HK-2 (cell line): ENCODE measurements around the gene AUTS2.

Source experiments
- DNase-seq: peaks from one replicate; pipeline ENCODE4 v3.0.0-alpha.2; 2018; ENCODE audit not compliant: unreplicated experiment

AUTS2 gene

GRCh38 chr7:70458745-70459144 lies 860.5 kb downstream of the AUTS2 start:
- DNase-seq, result no peak

GRCh38 chr7:70459546-70459945 lies 861.3 kb downstream of the AUTS2 start:
- no peak for DNase-seq

DNA sequence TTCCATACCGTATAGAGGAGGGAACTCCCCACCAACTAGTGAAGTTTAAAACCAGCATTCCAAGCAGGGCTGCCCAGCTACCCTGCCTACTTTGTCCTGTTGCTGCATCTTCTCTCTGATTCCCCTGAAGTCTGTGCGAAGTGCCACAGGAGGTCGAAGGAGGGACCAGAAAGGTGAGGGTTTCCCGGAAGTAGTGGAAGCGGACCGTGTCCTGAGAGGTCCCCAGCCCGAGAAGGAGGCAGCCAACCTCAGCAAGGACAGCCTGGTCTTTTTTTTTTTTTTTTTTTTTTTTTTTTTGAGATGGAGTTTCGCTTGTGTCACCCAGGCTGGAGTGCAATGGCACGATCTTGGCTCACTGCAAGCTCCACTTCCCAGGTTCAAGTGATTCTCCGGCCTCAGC lies 861.8 kb downstream of the AUTS2 start:
- DNase-seq, result no peak

GRCh38 chr7:70460562-70460961 lies 862.3 kb downstream of the AUTS2 start:
- no peak for DNase-seq

DNA sequence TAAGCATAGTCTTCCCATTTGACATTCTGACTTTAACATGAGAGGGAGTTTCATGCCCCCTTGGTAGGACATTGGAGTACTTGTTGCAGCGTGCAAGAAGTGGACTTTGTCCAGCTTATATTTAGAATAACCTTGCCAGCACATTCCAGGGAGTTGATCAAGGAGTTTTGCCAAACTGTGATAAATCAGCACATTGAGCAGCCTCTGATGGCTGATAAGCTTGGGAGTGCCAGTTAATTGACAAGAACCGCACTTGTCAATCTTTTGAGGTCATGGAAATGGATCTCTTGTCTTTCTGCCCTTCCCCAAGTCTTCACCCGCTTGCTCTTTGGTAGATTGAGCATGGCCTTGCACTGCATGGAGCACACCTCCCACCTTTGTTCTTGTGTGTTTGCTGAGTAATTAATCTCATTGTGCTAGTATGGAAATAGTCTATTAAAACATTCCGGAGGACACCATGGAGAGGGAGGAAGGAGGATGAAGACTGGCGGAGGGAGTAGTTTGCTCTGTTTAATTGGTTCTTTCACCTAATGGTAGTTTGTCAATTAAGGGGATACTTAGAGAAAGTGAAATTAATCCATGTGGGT lies 865.2 kb downstream of the AUTS2 start:
- no peak for DNase-seq

GRCh38 chr7:70466725-70467364 lies 868.6 kb downstream of the AUTS2 start:
- DNase-seq, result no peak

DNA sequence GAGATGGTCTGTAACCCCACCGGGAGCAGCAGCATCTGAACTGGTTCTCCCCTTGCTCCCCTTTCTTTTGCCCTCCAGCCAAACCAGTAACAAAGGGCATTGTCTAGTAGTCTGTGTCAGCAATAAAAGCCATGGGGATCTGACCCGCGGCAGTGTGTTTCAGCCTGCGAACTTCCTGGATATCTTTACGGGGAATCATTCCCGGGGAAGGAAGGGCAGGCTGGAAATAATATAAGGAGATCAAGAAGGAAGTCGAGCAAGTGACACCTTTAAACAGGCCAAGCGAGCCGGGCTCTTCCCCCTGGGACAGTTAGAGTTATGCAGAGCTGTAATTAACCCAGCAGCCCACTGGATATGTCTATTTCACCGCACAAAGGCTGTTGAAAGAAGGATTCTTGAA lies 872.5 kb downstream of the AUTS2 start:
- no peak for DNase-seq

DNA sequence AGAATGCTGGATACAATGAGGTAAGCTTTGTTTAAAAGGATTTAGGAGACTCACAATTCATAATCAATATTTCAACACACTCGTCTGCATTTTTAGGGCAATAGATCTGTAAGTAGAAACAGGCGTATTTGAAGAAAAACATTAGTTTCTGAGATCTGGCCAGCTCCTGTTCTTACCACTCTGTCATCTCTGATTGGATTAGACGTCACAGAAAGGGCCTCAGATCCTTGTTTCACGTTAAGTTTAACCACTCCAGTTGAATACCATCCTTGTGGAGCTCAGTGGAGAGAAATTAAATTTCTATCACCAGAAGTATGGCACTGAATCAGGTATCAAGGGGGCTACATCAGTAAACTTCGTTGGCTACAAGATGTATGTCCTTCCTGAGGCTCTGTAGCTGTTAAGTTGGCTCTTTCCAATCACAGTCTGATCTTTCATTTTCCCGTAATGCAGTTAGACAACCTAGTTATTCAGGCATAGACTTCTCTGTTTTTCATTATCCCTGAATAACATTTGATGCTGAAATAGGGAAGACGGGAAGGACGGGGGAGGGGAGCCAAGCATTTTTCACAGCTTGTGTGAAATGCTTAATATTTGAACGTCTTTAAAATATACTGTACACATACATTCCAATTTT lies 874.4 kb downstream of the AUTS2 start:
- no peak for DNase-seq

DNA sequence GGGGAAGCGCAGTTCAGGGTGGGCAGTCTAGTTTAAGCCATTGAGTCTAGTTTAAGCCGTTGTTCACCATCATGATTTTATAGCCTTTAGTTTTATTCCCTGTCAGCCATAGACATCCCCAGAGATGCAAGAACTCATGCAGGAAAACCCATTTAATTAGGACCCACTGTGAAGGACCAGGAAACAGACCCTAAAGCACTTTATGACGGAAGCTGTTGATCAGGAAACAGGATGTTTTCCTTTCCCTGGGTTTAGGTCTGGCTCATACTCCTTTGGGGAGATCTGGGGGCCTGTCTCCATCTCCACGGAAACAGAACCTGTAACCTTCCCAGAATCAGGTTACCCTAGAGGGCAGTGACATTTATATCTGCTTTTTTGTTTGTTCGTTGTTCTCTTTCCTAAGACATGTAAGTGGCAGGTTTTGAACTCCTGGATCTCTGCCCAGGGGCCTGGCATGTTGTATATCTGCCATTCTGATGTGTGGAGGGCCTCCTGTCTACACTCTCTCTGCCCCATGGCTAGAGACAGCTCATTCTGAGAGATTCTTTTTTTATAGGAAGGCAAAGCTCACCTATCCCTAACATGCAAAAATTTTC lies 876.5 kb downstream of the AUTS2 start:
- no peak for DNase-seq

DNA sequence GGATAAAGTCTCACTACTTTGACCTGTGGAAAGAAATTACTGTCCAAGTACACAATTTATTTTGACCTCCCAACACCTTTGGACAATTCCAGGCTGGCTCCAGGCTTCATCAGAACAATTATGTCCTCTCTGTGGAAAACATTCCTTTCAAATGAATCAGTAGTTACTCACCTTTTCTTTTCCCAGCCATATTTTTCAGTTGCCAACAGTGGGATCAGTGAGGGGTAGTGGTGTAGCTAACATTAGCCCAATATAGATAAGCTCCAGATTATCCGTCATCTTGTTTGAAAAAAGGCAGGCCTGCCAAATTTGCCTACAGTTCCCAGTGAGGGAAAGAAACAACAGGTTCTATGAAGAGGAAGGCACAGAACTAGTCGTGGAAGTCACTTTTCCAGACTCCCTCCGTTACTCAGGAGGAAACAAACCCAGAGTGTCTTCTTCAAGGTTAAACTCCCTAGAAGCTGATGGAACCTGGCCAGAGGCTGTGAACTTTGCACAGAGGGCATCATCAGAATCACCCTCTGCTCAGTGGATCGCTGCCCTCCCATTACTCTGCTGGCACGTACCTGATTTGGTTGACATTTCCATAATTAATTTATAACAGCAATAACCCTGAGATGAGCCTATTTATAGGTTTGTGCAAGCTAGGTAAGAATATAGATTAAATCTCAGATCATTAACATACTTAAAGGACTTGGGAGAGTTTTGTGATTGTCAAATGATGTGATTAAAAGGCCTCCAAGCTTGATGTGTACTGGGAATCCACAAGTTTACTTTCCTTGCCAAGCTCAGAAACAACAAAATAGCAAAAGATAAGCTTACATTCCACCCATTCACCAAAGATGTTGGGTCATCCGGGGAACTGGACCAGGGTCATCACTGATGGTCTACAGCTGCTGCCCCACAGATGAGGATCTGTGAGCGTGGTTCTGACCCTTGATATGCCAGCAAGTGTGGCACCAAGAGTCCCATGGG lies 879.0 kb downstream of the AUTS2 start:
- DNase-seq, result no peak

DNA sequence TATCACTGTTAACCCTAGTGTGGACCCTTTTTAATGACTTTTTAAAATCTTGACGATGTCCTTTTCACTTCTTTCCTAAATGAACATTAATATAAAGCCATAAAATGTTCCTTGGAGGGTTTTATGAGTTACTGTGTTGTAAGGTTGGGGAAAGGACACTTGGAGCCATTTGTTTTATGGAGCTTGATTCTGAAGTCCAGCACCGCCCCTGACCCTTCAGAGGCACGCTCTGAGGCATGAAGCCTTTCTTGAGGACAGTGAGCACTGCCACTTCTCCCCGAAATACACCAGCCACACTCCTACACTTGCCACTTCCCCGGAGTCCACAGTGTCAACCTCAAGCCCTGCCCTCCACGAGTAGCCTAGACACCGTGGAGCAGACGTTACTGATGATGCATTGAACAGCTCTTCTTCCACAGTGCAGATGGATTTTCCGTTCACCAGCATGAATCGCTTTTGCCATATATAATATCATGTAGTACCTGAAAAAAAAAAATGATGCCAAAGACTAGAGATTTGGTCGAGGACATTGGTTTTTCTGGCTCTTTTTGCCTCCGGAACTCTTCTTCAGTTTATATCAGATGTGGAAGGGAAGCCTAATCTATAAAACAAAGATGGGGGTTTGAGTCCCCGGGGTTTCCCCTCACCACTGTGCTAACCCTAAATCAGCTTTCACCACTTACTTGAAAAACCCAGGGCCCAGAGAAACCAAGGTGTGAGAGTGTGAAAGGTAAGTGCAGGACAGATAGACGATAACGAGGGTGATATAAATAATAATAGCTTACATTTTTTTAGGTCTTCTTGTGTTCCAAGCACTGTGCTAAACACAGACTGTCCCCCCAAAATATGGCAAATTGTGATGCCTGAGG lies 881.1 kb downstream of the AUTS2 start:
- no peak for DNase-seq

DNA sequence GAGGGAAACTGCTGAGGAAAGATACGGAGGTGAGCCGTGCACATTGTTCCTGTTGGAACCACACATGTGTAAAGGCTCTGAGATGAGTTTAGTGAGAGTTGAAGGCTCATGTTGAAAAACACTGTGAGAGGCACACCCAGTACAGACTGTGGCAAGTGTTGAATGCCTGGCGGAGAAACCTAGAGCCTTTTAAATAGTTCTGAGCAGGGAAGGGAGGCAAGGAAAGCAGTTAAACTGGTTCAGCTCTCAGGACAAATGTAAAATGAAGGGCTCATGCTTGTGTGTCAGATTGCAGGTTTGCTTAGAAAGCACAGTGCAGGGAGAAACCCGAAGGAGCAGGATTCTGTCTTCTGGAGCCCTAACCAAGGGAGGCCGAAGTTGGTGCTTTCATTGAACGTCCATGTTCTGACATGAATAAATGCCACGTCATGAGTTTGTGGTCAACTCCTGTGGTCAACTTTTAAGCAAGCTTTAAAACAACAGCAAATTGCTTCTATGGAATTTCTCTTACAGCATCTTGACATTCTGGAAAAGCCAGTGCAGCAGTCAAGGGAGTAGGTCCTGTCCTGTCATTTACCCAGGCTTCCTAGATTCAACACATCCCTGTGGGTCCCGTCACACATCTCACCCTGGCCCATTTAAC lies 882.8 kb downstream of the AUTS2 start:
- DNase-seq, result no peak

- DNase-seq, result no peak
Measured at GRCh38 chr7:70481570-70482123, 883.4 kb downstream of the AUTS2 start.

DNA sequence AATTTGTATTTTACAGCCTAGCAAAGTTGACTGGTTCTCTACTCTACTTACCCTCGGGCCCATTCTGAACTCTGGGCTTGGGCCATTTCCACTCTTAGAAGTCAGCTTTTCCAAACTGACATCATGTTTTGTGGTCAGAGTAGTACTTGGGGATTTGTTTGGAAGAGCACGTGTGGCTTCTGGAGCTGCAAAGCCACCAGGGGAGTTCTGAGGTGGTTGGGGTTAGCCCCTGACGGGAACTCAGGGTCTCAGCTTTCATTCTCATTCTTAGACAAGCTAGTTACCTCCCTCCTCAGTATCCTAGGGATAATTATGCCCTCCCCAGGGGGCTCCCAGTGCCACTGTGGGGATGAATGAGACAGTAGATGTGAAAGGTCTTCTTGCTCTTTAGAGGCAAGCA lies 886.0 kb downstream of the AUTS2 start:
- no peak for DNase-seq

- no peak for DNase-seq
Measured at GRCh38 chr7:70486977-70487376, 888.7 kb downstream of the AUTS2 start.

DNA sequence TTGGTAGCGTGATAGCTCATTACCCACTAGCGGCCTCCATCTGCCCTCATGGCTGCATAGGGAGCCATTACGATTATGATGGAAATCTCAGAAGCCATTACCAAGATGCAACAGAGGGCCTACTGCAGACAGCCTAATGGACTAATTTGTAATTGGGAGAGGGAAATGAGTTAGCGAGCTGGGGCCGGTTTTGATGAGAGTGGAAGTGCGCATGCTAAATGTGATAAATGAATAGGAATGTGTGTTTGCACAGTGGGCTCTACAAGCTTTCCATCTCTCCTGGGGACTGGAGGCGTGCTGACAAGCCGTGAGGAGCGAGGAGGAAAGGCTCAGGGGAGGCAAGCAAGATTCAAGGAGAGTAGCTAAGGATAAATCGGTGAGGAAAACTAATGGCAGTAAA lies 889.2 kb downstream of the AUTS2 start:
- DNase-seq, result no peak

- no peak for DNase-seq
Measured at GRCh38 chr7:70487886-70488285, 889.6 kb downstream of the AUTS2 start.

DNA sequence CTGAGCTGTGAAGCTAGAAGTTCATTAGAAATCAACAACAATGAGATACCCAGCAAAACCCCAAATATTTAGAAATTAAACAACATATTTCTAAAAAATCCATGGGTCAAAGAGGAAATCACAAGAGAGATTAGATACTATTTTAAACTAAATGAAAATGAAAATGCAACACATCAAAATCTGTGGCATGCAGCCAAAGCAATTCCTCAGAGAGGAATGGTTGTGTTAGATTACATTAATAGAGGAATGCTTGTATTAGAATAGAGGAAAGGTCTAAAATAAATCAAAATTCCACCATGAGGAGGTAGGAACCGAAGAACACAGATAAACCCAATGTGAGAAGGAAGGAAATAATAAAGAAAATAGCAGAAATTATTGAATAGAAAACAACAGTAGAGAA lies 891.5 kb downstream of the AUTS2 start:
- no peak for DNase-seq

- DNase-seq, result no peak
Measured at GRCh38 chr7:70492625-70493024, 894.4 kb downstream of the AUTS2 start.
